ACC112 (cell line): ENCODE measurements around the gene SLC23A3.
"Not testable (repeated sequence)": the region's sequence is repeated elsewhere in the genome, so short reads cannot be mapped to it uniquely, and the experiment has no call there.

Experiments
- H2AFZ ChIP-seq: fragments of 200-600 bp; sonication (generic); one replicate; pipeline ENCODE4 v1.6.0; 2017; ENCODE audit warnings: antibody characterized with exemption, low read length; ENCODE audit not compliant: unreplicated experiment
- H3K27ac ChIP-seq: fragments of 200-600 bp; sonication (generic); 2 replicates; pipeline ENCODE4 v1.5.1; 2014; ENCODE audit warnings: low read depth, mild to moderate bottlenecking, antibody characterized with exemption, low read length, moderate library complexity
- H3K27me3 ChIP-seq: fragments of 200-600 bp; sonication (generic); 2 replicates; pipeline ENCODE4 v1.6.1; 2014; ENCODE audit warnings: mild to moderate bottlenecking, antibody characterized with exemption, low read length, moderate library complexity, mixed read lengths; ENCODE audit not compliant: insufficient read depth
- H3K36me3 ChIP-seq: fragments of 200-600 bp; sonication (generic); 2 replicates; pipeline ENCODE4 v1.6.1; 2016; ENCODE audit warnings: mild to moderate bottlenecking, antibody characterized with exemption, low read length, moderate library complexity, mixed read lengths; ENCODE audit not compliant: insufficient read depth
- H3K4me1 ChIP-seq: fragments of 200-600 bp; sonication (generic); one replicate; pipeline ENCODE4 v1.6.1; 2016; ENCODE audit warnings: low read length, mixed read lengths; ENCODE audit not compliant: insufficient read depth, unreplicated experiment, control insufficient read depth
- H3K4me3 ChIP-seq: fragments of 200-600 bp; sonication (generic); 2 replicates; pipeline ENCODE4 v1.5.1; 2014; ENCODE audit warnings: mild to moderate bottlenecking, low read depth, low read length
- H3K79me2 ChIP-seq: fragments of 200-600 bp; sonication (generic); one replicate; pipeline ENCODE4 v1.6.0; 2016; ENCODE audit warnings: low read length; ENCODE audit not compliant: control insufficient read depth, unreplicated experiment, insufficient read depth

The SLC23A3 gene

DNA sequence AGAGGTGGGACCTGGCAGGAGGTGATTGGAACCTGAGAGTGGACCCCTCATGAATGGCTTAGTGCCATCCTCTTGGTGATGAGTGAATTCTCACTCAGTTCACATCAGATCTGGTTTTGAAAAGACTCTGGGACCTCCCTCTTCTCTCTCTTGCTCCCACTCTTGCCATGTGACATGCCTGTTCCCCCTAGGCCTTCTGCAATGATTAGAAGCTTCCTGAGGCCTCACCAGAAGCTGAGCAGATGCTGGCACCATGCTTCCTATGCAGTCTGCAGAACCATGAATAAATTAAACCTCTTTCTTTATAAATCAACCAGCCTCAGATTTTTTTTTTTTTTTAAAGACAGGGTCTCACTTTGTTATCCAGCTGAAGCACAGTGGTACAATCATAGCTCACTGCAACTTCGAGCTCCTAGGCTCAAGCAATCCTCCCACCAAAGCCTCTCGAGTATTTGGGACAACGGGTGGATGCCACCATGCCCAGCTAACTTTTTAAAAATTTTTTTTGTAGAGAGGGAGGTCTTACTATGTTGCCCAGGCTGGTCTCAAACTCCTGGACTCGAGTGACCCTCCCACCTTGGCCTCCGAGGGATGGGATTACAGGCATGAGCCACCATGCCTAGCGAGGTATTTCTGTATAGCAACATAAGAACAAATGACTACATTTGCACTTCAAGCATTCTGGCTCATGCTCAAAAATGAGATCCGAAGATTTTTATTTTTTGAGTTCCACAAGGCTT, 34.8 kb upstream of the SLC23A3 start:
- H3K36me3 ChIP-seq: peaks cover 2% of the 10 kb centered on the region; the same call in 1 of the 2 replicates
- no peak overlapping the region for H3K4me3 ChIP-seq
- H3K27me3 ChIP-seq: no peaks in the 10 kb centered on the region
- H2AFZ ChIP-seq: no peak overlapping the region
- peaks cover 23% of the 10 kb centered on the region for H3K4me1 ChIP-seq
- H3K79me2 ChIP-seq: no peaks in the 10 kb centered on the region
- H3K27ac ChIP-seq: no peak overlapping the region

- not testable (repeated sequence) for H3K36me3 ChIP-seq, H2AFZ ChIP-seq, H3K79me2 ChIP-seq, H3K4me3 ChIP-seq, H3K27ac ChIP-seq, H3K4me1 ChIP-seq, H3K27me3 ChIP-seq
Observed at GRCh38 chr2:219201331-219201730, 31.5 kb upstream of the SLC23A3 start.

DNA sequence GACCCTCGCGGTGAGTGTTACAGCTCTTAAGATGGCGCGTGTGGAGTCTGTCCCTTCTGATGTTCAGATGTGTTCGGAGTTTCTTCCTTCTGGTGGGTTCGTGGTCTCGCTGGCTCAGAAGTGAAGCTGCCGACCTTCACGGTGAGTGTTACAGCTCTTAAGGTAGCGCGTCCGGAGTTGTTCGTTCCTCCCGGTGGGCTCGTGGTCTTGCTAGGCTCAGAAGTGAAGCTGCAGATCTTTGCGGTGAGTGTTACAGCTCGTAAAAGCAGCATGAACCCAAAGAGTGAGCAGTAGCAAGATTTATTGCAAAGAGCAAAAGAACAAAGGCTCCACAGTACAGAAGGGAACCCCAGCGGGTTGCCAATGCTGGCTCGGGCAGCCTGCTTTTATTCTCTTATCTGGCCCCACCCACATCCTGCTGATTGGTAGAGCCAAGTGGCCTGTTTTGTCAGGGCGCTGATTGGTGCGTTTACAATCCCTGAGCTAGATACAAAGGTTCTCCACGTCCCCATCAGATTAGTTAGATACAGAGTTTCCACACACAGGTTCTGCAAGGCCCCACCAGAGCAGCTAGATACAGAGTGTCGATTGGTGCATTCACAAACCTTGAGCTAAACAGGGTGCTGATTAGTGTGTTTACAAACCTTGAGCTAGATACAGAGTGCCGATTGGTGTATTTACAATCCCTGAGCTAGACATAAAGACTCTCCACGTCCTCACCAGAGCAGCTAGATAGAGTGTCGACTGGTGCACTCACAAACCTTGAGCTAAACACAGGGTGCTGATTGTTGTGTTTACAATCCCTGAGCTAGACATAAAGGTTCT, 30.9 kb upstream of the SLC23A3 start:
- not testable (repeated sequence) for H3K79me2 ChIP-seq, H3K27me3 ChIP-seq, H3K4me3 ChIP-seq, H3K27ac ChIP-seq, H2AFZ ChIP-seq, H3K4me1 ChIP-seq, H3K36me3 ChIP-seq

DNA sequence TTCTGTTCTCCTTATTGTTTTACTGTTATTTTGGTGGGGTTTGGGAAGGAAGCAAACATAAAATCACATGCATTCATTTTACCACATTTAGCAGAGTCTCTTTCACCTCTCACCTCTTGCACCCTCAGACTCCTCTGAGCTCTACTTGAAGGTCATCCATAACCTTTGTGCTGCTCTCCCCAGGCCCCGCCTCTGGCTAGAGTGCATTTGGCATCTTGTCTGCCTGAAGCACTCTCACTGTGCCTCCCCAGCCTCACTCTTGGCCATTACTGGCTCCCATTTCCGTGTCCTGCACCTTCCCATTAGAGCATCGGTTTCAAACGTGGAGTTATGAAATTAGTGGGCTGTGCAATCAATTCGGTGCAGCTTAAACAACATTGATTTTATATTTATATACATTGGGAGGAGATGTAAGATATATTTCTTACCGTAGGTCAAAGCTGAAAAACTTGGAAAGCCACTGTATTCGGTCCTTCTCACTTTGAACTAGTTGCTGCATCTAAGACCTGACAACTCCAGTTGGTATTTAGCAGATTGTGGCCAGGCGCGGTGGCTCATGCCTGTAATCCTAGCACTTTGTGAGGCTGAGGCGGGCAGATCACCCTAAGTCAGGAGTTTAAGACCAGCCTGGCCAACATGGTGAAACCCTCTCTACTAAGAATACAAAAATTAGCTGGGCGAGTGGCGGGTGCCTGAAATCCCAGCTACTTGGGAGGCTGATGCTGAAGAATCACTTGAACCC, 29.8 kb upstream of the SLC23A3 start:
- Histone ChIP-seq H2AFZ (no peak overlapping the region), H3K79me2 (no peaks in the 10 kb centered on the region), H3K36me3 (no peaks in the 10 kb centered on the region), H3K27ac (no peak overlapping the region), H3K4me3 (no peak overlapping the region), H3K27me3 (peaks cover 7% of the 10 kb centered on the region; the same call in 1 of the 2 replicates), H3K4me1 (no peaks in the 10 kb centered on the region)

GRCh38 chr2:219198974-219199373, 29.1 kb upstream of the SLC23A3 start:
- Histone ChIP-seq H3K36me3 (no peaks in the 10 kb centered on the region), H3K27ac (no peak overlapping the region), H3K4me1 (no peaks in the 10 kb centered on the region), H2AFZ (no peak overlapping the region), H3K27me3 (peaks cover 7% of the 10 kb centered on the region; the same call in 1 of the 2 replicates), H3K79me2 (no peaks in the 10 kb centered on the region), H3K4me3 (no peak overlapping the region)

DNA sequence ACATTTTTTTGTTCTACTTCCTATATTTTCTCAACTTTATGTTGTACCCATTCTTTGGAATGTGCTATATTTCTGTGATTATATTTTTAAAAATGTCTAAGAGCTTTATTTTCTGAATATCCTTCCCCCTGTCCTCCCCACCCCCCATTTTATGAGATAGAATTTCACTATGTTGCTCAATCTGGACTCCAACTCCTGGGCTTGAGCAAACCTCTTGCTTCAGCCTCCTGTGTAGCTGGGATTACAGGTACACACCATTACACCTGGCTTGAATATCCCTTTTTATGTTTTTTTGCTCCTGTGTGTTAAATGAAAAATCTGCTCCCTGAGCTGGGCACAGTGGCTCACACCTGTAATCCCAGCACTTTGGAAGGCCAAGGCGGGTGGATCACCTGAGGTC, 27.6 kb upstream of the SLC23A3 start:
- Histone ChIP-seq H3K4me1 (no peaks in the 10 kb centered on the region), H3K36me3 (no peaks in the 10 kb centered on the region), H3K27ac (no peak overlapping the region), H3K4me3 (no peak overlapping the region), H3K27me3 (peaks cover 7% of the 10 kb centered on the region; the same call in 1 of the 2 replicates), H3K79me2 (no peaks in the 10 kb centered on the region), H2AFZ (no peak overlapping the region)

GRCh38 chr2:219186754-219187456, 17.1 kb upstream of the SLC23A3 start:
- no peaks in the 10 kb centered on the region for H3K4me1 ChIP-seq

GRCh38 chr2:219184121-219184520, 14.3 kb upstream of the SLC23A3 start:
- no peak overlapping the region for H3K4me3 ChIP-seq
- H3K36me3 ChIP-seq: no peaks in the 10 kb centered on the region; the same call in none of the 2 replicates
- peaks cover 14% of the 10 kb centered on the region for H3K79me2 ChIP-seq
- no peaks in the 10 kb centered on the region for H3K27me3 ChIP-seq
- no peak overlapping the region for H2AFZ ChIP-seq
- peaks cover 6% of the 10 kb centered on the region for H3K4me1 ChIP-seq
- H3K27ac ChIP-seq: no peak overlapping the region

More at GRCh38 chr2:219186754-219187456, 17.1 kb upstream of the SLC23A3 start:
- Histone ChIP-seq H3K27me3 (no peaks in the 10 kb centered on the region), H3K4me3 (no peak overlapping the region), H3K79me2 (no peaks in the 10 kb centered on the region), H2AFZ (no peak overlapping the region), H3K36me3 (no peaks in the 10 kb centered on the region; the same call in none of the 2 replicates), H3K27ac (no peak overlapping the region)

DNA sequence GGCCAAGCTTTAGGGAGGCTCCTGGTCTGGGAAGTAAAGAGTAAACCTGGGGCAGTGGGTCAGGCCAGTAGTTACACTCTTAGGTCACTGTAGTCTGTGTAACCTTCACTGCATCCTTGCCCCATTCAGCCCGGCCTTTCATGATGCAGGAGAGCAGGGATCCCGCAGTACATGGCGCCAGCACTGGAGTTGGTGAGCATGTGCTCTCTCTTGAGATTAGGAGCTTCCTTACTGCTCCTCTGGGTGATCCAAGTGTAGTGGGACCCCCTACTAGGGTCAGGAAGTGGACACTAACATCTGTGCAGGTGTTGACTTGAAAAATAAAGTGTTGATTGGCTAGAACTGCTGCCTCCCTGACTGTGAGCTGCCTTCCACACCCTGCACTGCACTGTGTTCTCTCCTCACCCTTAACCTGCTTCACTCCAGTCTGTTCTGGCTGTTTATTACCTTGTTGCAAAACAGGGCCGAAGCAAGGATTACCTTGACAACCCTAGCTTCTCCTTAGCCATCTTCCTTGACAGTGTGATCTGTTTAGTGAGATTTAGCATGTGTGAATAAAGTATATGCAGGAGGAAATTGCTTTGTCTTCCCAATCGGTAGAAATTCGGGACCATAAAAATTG, 13.4 kb upstream of the SLC23A3 start:
- Histone ChIP-seq H3K4me1 (peaks cover 8% of the 10 kb centered on the region), H2AFZ (no peak overlapping the region), H3K27ac (no peak overlapping the region), H3K79me2 (peaks cover 21% of the 10 kb centered on the region), H3K27me3 (no peaks in the 10 kb centered on the region), H3K36me3 (no peaks in the 10 kb centered on the region; the same call in none of the 2 replicates), H3K4me3 (no peak overlapping the region)
